Calu3 (cell line): Measurements from ENCODE around the gene ATP8A1. TPM values are rescaled to one million over a fixed set of nuclear protein-coding genes. Genes with fewer than 3 reads are reported as not detected.
"Not testable (repeated sequence)": the region's sequence is repeated elsewhere in the genome, so short reads cannot be mapped to it uniquely, and the experiment has no call there.

Source experiments
- BruUV-seq: library from RNA; stranded (reverse); fragments of 400-500 nt; replicated peaks from 2 replicates; lab custom pipeline; 2021; lab: Mats Ljungman, UMichigan
- CTCF ChIA-PET: fragments of 300-600 bp; sonication (Branson Sonifier 250); formaldehyde crosslinking; loops from one replicate; lab custom pipeline; 2022; ENCODE audit warnings: antibody characterized with exemption; lab: Charles Lee
- DNase-seq: peaks from one replicate; pipeline ENCODE4 v3.0.0; 2022
- H3K27ac Mint-ChIP-seq: one replicate; pipeline ENCODE4 v1.8.0; 2022; ENCODE audit warnings: mixed read lengths; ENCODE audit not compliant: unreplicated experiment
- H3K27me3 Mint-ChIP-seq: one replicate; pipeline ENCODE4 v1.8.0; 2022; ENCODE audit warnings: mixed read lengths; ENCODE audit not compliant: unreplicated experiment
- H3K36me3 Mint-ChIP-seq: one replicate; pipeline ENCODE4 v1.8.0; 2022; ENCODE audit warnings: mild to moderate bottlenecking, moderate library complexity, mixed read lengths; ENCODE audit not compliant: insufficient read depth, unreplicated experiment
- H3K4me1 Mint-ChIP-seq: one replicate; pipeline ENCODE4 v1.8.0; 2022; ENCODE audit warnings: mild to moderate bottlenecking, low read depth, mixed read lengths; ENCODE audit not compliant: unreplicated experiment
- H3K4me3 Mint-ChIP-seq: one replicate; pipeline ENCODE4 v1.8.0; 2022; ENCODE audit warnings: mild to moderate bottlenecking, low read depth, moderate library complexity, mixed read lengths; ENCODE audit not compliant: unreplicated experiment
- H3K9me3 Mint-ChIP-seq: one replicate; pipeline ENCODE4 v1.8.0; 2022; ENCODE audit warnings: low read depth, mixed read lengths; ENCODE audit not compliant: unreplicated experiment
- intact Hi-C: fragments of 100-400 bp; cut with micrococcal nuclease; formaldehyde crosslinking; loops from one replicate; pipeline ENCODE4 v1.10.0; 2022; ENCODE audit not compliant: unreplicated experiment
- total RNA-seq: library from RNA; stranded (reverse); gene quantifications from 2 replicates; pipeline ENCODE4 v1.2.3, GENCODE V29; 2022
- TF ChIP-seq, protein P1 (sequence below): fragments of 200-600 bp; IDR thresholded peaks from one replicate; pipeline ENCODE4 v1.8.0; 2022; ENCODE audit warnings: antibody characterized with exemption; ENCODE audit not compliant: unreplicated experiment

The ATP8A1 gene
- total RNA-seq, 1 experiment from 2014 or later: 0.76 TPM

DNA sequence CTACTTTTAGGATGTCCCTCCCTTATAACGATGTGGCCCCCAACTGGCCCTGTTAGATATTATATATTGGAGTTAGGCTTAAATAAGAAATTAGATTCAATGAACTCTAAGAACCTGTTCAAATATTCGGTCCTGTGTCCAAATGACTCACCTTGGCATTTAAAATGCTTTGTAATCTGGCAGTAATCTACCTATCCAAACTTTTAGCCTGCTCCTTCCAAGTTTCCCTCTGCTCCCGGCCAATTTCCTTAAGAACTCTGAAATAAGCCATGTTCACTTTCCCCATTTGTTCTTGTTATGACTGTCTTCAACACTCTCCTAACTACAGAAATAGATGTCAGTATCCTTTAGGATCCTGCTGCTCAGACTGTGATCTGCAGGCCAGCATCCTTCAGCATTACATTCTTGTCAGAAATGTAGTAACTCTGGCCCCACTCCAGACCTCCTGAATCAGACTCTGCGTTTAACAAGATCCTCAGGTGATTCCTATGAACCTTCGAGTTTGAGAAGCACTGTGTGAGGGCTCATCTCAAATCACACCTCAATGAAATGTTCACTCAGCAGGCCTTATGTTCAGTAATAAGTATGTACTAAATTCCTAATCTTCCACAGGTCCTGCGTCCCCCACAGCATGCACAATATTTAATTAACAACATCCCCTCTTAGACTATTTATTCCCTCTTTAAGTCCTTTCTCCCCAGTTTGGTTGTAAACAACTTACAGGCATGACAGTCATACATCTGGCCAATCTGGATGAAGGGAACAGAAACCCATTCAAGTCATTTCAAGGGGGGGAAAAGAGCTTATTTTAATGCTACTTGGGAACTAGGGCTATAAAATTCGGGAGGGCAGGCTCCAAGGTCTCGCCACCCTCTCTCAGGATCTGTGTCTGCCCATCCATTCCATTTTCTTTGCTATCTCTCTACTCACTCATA lies 3.0 kb downstream of the ATP8A1 start:
- TF ChIP-seq, protein P1, sequence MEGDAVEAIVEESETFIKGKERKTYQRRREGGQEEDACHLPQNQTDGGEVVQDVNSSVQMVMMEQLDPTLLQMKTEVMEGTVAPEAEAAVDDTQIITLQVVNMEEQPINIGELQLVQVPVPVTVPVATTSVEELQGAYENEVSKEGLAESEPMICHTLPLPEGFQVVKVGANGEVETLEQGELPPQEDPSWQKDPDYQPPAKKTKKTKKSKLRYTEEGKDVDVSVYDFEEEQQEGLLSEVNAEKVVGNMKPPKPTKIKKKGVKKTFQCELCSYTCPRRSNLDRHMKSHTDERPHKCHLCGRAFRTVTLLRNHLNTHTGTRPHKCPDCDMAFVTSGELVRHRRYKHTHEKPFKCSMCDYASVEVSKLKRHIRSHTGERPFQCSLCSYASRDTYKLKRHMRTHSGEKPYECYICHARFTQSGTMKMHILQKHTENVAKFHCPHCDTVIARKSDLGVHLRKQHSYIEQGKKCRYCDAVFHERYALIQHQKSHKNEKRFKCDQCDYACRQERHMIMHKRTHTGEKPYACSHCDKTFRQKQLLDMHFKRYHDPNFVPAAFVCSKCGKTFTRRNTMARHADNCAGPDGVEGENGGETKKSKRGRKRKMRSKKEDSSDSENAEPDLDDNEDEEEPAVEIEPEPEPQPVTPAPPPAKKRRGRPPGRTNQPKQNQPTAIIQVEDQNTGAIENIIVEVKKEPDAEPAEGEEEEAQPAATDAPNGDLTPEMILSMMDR: no peak
- CTCF ChIA-PET: no interaction called here
- Mint-ChIP-seq H3K9me3 (peaks cover 12% of the 10 kb centered on the region), H3K27me3 (peaks cover 41% of the 10 kb centered on the region), H3K4me3 (no peak overlapping the region), H3K36me3 (peaks cover 23% of the 10 kb centered on the region), H3K4me1 (peaks cover 18% of the 10 kb centered on the region), H3K27ac (no peak overlapping the region)
- intact Hi-C loops: no loop called here
- DNase-seq: no peak
- BruUV-seq: no TSS peak

DNA sequence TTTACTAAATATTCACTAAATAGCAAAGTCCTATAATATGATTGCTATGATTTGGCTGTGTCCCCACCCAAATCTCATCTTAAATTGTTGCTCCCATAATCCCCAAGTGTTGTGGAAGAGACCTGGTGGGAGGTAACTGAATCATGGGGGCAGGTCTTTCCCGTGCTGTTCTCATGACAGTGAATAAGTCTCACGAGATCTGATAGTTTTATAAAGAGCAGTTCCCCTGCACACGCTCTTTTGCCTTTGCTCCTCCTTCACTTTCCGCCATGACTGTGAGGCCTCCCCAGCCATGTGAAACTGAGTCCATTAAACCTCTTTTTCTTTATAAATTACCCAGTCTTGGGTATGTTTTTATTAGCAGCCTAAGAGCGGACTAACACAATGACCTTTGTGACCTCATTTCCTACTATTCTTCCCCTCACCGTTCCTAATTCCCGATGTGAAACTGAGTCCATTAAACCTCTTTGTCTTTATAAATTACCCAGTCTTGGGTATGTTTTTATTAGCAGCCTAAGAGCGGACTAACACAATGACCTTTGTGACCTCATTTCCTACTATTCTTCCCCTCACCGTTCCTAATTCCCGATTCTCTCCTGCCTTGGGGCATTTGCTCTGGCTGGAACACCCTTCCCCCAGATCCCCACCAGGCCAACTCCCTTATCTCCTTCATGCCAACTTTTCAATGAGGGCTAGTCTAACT lies 4.2 kb downstream of the ATP8A1 start:
- H3K4me1 Mint-ChIP-seq: peaks cover 18% of the 10 kb centered on the region
- peaks cover 12% of the 10 kb centered on the region for H3K9me3 Mint-ChIP-seq
- intact Hi-C loops, CTCF ChIA-PET, DNase-seq, H3K4me3 Mint-ChIP-seq, H3K27ac Mint-ChIP-seq, BruUV-seq: not testable (repeated sequence)
- peaks cover 23% of the 10 kb centered on the region for H3K36me3 Mint-ChIP-seq
- H3K27me3 Mint-ChIP-seq: peaks cover 41% of the 10 kb centered on the region

DNA sequence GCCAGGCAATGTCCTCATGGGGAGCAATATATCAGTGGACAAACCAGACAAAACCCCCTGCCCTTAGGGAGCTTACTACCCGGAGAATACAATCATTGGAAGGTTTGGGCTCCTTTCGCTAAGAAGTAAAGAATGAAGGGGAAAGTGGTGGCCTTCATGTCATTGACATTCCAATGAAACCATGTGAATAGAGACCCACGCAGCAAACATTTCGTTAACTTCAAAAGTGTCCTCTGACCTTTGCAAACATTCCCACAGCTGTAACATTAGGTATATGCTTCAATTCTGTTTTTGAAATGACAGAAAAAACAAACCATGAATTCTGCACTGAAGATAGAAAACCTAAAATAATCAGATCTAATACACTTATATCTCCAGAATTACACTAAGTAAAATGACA lies 7.0 kb downstream of the ATP8A1 start:
- peaks cover 38% of the 10 kb centered on the region for H3K27me3 Mint-ChIP-seq
- BruUV-seq: no TSS peak

DNA sequence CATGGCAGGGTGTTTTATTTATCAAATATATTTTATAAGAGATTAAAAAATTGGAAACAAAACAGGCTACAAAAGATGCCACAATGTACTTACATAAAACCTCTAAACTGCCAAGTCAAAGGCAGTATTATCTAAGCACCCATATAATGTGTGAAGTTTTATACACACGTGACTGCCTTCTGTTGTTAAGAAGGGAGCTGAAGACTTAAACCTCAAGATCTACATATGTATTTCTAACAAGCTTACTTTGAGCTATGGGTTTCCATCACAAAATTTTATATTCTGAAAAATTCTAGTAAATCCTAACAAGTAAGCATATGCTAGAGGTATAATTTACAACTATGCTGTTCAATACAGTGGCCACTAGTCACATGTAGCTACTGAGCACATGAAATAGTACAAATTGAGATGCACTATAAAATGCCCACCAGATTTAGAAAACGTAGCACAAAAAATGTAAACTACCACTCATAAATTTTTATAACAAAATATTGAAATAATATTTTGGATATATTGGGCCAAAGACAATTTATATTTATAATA lies 9.8 kb downstream of the ATP8A1 start:
- intact Hi-C loops: no loop called here
- no TSS peak for BruUV-seq
- H3K27me3 Mint-ChIP-seq: peaks cover 13% of the 10 kb centered on the region
- no peaks in the 10 kb centered on the region for H3K4me1 Mint-ChIP-seq
- H3K9me3 Mint-ChIP-seq: peaks cover 2% of the 10 kb centered on the region
- CTCF ChIA-PET: no interaction called here
- no peak for DNase-seq
- no peak overlapping the region for H3K4me3 Mint-ChIP-seq
- TF ChIP-seq, protein P1: no peak
- no peaks in the 10 kb centered on the region for H3K36me3 Mint-ChIP-seq
- H3K27ac Mint-ChIP-seq: no peak overlapping the region

More for the DNA sequence above, 7.0 kb downstream of the ATP8A1 start:
- DNase-seq: no peak
- TF ChIP-seq, protein P1: no peak
- CTCF ChIA-PET: no interaction called here
- Mint-ChIP-seq H3K9me3 (peaks cover 12% of the 10 kb centered on the region), H3K27ac (no peak overlapping the region), H3K4me3 (no peak overlapping the region), H3K4me1 (peaks cover 18% of the 10 kb centered on the region), H3K36me3 (no peaks in the 10 kb centered on the region)
- intact Hi-C loops: no loop called here
